ENCODE data around the gene CD8B. TPM values are rescaled to one million over a fixed set of nuclear protein-coding genes. Genes with fewer than 3 reads are reported as not detected.
A peak's percentile ranks its signal among the peaks of the same experiment; 100 is the strongest.

CD8B gene
- total RNA-seq, 1 experiment from 2014 or later: not detected

DNA sequence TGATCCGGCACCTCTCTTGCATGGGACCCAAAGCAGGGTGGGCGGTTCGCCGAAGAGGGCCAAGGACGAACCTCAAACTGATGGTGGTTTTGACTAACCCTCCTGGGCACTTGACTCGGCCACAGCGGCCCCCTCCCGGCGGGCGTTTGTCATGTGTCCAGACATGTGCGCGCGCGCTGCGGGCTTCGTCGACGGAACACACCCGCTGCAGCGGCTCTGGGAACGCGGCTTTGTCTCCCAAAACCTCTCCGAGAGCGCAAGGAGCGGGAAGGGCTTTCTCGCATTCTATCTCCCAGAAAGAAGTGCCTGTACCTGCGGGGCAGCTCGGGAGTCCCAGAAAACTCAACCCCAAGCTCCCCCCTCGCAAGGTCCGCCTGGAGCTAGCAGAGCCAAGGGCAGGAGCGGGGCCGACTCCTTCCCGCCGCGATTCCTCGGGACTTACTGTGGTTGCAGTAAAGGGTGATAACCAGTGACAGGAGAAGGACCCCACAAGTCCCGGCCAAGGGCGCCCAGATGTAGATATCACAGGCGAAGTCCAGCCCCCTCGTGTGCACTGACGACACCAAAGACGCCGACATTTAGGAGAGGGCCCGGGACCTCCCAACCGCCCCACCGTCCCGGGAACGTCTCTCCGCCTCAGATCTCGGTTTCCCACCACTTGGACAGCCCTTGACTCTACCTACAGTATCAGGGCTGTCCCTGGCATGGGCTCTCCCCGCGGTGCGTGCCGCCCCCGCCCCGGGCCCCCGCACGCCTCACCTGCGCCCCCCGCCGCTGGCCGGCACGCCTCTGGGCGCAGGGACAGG lies 72.6 kb downstream of the CD8B start:
- BruUV-seq (replicated peaks): no TSS peak
- peaks cover 12% of the 10 kb centered on the region for H3K4me1 ChIP-seq (ENCODE audit: insufficient read depth, low read length, poor library complexity, severe bottlenecking)
- no peaks in the 10 kb centered on the region for H3K36me3 ChIP-seq (ENCODE audit: insufficient read depth, low read length, poor library complexity, severe bottlenecking)
- peak; percentile 23 for DNase-seq (ENCODE audit: low spot score)
- CTCF ChIA-PET: interaction anchor here (0.6 kb wide), 1 partner anchor 45 kb away, joined by 9 read pairs; no protein-coding TSS in a partner anchor
- H3K4me3 ChIP-seq (ENCODE audit: low read depth, low read length, poor library complexity, severe bottlenecking): no peak overlapping the region
- peak; percentile 85 for TF ChIP-seq EZH2 (IDR thresholded peaks at IDR 0.05; ENCODE audit: borderline replicate concordance, low read depth, low read length, poor library complexity, severe bottlenecking)
- TF ChIP-seq, protein P1, sequence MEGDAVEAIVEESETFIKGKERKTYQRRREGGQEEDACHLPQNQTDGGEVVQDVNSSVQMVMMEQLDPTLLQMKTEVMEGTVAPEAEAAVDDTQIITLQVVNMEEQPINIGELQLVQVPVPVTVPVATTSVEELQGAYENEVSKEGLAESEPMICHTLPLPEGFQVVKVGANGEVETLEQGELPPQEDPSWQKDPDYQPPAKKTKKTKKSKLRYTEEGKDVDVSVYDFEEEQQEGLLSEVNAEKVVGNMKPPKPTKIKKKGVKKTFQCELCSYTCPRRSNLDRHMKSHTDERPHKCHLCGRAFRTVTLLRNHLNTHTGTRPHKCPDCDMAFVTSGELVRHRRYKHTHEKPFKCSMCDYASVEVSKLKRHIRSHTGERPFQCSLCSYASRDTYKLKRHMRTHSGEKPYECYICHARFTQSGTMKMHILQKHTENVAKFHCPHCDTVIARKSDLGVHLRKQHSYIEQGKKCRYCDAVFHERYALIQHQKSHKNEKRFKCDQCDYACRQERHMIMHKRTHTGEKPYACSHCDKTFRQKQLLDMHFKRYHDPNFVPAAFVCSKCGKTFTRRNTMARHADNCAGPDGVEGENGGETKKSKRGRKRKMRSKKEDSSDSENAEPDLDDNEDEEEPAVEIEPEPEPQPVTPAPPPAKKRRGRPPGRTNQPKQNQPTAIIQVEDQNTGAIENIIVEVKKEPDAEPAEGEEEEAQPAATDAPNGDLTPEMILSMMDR (conservative IDR thresholded peaks at IDR 0.05; ENCODE audit: low read depth, low read length): no peak
- peaks cover 70% of the 10 kb centered on the region for H3K27me3 ChIP-seq (replicated peaks; ENCODE audit: insufficient read depth, low read depth, low read length, poor library complexity)
- H3K9me3 ChIP-seq (ENCODE audit: low read depth, low read length, poor library complexity, severe bottlenecking): no peaks in the 10 kb centered on the region
- no peak overlapping the region for H3K27ac ChIP-seq (ENCODE audit: low read depth, low read length, poor library complexity, severe bottlenecking)
- intact Hi-C loops (cut with micrococcal nuclease; ENCODE audit: unreplicated experiment): no loop called here
- POLR2A ChIA-PET (ENCODE audit: low non-redundant PET): no interaction called here

DNA sequence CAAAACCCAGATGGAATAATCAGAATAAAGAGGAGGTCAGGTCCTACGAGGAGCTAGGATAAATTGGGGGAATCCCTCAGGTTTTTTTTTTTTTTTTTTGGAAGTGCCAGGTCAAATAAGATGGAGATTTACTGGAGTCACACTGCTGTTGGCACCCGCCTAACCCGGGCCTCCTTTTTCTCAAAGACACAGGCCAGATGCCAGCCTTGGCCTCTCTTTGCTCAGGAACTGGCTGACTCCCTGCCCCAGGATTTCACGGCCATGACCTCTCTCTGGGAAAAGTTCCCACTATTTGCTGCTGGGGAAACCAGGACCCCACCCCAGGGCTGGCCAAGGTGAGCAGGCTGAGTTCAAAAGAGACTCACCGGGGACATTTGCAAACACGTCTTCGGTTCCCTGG lies 73.5 kb downstream of the CD8B start:
- Histone ChIP-seq H3K9me3 (ENCODE audit: low read depth, low read length, poor library complexity, severe bottlenecking) (no peaks in the 10 kb centered on the region), H3K4me3 (ENCODE audit: low read depth, low read length, poor library complexity, severe bottlenecking) (no peak overlapping the region), H3K27me3 (replicated peaks; ENCODE audit: insufficient read depth, low read depth, low read length, poor library complexity) (peaks cover 61% of the 10 kb centered on the region), H3K27ac (ENCODE audit: low read depth, low read length, poor library complexity, severe bottlenecking) (no peak overlapping the region), H3K4me1 (ENCODE audit: insufficient read depth, low read length, poor library complexity, severe bottlenecking) (peaks cover 12% of the 10 kb centered on the region), H3K36me3 (ENCODE audit: insufficient read depth, low read length, poor library complexity, severe bottlenecking) (no peaks in the 10 kb centered on the region)
- intact Hi-C loops (cut with micrococcal nuclease; ENCODE audit: unreplicated experiment): no loop called here
- no TSS peak for BruUV-seq (replicated peaks)
- POLR2A ChIA-PET (ENCODE audit: low non-redundant PET): no interaction called here
- TF ChIP-seq, protein P1 (conservative IDR thresholded peaks at IDR 0.05; ENCODE audit: low read depth, low read length): no peak
- TF ChIP-seq EZH2 (IDR thresholded peaks at IDR 0.05; ENCODE audit: borderline replicate concordance, low read depth, low read length, poor library complexity, severe bottlenecking): no peak
- no peak for DNase-seq (ENCODE audit: low spot score)
- CTCF ChIA-PET: no interaction called here

DNA sequence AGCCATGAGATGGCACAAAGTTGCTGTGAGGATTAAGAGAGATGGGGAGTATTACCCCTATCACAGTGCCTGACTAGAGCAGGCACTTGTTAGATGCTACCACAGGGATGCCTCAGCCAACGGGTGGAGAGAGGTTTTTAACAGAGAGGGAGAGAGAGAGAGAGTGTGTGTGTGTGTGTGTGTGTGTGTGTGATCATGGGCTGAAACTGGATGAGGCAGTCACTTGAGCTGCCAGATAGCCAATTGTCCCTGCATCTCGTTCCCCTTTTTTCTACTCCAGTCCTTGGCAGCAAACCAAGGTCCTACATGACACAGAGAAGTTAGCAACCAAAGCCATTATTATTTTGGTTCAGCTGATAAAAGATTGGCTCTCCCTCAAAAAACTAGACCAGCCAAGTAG lies 74.0 kb downstream of the CD8B start:
- BruUV-seq (replicated peaks): no TSS peak
- no peaks in the 10 kb centered on the region for H3K36me3 ChIP-seq (ENCODE audit: insufficient read depth, low read length, poor library complexity, severe bottlenecking)
- no peaks in the 10 kb centered on the region for H3K9me3 ChIP-seq (ENCODE audit: low read depth, low read length, poor library complexity, severe bottlenecking)
- ChIA-PET CTCF (no interaction called here), POLR2A (ENCODE audit: low non-redundant PET) (no interaction called here)
- H3K27ac ChIP-seq (ENCODE audit: low read depth, low read length, poor library complexity, severe bottlenecking): no peak overlapping the region
- H3K27me3 ChIP-seq (replicated peaks; ENCODE audit: insufficient read depth, low read depth, low read length, poor library complexity): peaks cover 56% of the 10 kb centered on the region
- no peak overlapping the region for H3K4me3 ChIP-seq (ENCODE audit: low read depth, low read length, poor library complexity, severe bottlenecking)
- no peak for DNase-seq (ENCODE audit: low spot score)
- intact Hi-C loops (cut with micrococcal nuclease; ENCODE audit: unreplicated experiment): no loop called here
- peaks cover 12% of the 10 kb centered on the region for H3K4me1 ChIP-seq (ENCODE audit: insufficient read depth, low read length, poor library complexity, severe bottlenecking)
- TF ChIP-seq, protein P1 (conservative IDR thresholded peaks at IDR 0.05; ENCODE audit: low read depth, low read length): no peak
